Stimulated activated CD4-positive, alpha-beta T cell treated with anti-CD3 and anti-CD28 coated beads, Interleukin-4, amount 100 ng/mL, for 24 hours (primary cell): Measurements from ENCODE around the gene ANKRD63.

Experiments
- DNase-seq: peaks from one replicate; pipeline ENCODE4 v3.0.0-alpha.2; 2020

Gene ANKRD63

DNA sequence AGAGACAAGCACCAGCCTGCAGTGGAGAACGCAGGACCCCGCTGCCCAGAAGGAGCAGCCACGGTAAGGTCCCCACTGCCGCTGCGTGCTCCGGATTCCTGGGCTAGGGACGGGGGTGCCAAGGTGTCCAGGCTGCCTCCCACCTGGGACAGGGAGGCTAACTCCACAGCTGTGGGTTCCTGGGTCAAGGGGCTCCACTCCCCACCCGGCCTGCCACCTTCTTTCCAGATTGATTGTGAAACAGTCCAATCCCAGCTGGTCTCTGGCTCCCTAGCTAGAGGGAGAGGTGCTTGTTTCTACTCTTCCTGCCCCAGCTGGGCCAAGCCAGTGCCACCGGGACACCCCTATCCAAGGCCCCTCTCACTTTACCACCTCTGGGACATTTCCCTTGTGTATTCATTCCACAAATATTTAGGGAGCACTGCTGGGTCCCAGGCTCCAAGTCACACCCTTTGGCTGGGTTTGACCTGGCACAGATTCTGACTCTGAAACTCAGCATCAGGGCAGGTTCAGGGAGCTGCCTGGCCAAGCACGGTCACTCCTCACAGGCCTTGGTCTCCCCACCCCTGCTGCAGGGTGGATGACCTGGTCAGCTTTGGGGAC lies 42.1 kb downstream of the ANKRD63 start:
- no peak for DNase-seq

DNA sequence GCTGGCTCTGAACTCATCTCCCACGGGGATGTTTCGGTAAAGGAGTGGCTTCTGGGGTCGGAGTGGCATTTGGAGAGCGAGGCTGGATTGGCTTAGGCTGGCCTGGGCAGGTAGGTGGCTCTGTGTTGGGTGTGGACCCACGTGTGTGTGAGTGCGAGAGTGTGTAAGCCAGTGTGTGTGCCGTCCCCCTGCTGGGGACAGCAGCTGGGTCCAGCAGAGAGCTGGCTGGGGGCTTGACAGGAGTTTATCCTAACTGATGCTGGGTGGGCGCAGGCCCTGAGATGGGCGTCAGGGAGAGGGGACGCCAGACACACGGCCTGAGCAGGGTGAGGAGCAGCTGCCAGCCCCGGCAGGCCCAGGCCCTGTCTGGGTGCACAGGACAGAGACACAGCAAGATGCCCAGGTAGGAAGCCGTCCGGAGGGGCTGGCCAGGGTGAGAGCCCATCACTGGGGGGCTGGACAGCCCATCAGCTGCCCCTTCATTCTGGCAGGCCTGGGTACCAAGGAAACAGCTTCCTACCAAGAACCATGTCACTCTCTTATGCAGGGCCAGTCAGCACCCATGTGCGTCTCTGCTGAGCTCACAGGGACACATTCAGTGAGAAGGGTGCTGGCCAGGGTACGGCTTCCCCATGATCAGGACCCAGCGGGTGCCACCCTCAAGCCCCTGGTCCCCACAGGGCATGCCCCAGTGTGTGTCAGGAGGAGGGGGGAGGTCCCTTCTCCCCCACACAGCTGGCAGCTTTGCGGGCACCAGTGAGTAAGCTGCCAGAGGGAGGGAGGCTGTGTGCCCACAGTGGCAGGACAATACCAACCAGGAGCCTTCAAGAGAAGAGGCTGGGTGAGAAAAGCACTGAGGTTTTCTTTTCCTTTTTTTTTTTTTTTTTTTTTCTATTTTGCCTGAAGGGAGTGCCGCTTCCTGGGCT lies 42.9 kb downstream of the ANKRD63 start:
- DNase-seq, result no peak

DNA sequence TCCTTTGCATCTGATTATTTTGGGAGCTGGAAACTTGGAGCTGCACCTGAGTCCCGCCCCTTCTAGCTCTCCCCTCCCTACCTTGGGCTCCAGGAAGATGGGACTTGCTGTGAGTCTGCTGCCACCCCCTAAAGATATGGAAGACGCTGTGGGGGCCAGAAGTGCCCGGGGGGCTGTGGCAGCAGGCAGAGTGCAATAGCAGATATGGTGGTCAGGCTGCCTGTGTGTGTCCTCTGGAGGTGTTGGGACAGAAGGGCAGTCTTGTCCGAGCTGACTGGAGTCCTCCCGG lies 43.5 kb downstream of the ANKRD63 start:
- no peak for DNase-seq

DNA sequence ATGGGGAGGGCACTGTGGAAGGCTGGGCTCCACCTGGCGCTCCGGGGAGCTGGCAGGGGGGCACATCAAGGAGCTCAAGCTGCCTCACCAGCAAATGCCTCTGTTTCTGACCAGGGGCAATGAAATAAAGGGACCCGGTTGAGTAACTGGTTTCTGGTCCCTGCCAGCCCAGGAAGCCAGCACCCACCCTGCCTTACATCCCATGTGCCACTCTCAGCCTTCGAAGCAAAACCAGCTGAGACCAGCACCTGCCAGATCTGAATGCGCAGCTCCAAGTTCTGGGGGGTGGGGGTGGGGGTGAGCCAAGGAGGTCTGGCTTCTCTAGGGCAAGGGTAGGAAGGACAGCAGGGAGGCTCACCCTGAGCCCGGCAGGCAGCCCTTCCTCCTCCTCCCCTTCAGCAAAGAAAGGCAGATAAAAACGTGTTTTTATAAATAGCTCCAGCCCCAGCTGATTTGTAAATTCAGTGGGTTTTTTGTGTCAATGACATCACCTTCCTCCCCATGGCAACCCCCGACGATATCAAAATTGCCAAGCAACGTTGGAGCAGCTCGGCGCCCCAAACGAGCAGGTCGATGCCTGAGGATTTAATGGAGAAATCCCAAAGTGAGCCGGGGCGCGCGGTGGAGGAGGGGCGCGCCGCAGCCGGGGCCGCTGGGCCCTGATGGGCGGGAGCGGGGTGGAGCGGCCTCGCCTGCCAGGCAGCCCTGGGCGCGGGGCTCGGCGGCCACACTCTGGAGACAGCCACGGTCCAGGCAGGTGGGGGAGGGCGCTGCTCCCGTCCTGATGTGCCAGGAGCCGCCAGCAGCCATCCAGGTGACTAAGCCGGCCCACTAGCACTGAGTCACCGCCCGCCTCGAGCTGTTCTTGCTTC lies 44.1 kb downstream of the ANKRD63 start, which contains the start of gene PAK6:
TSS of gene PAK6 (plus strand) at position 532 of the 872 bp plus-strand sequence. CDS start 25,723 bp downstream, outside the sequence.
- DNase-seq, result peak; percentile 45

- no peak for DNase-seq
These were observed 47.5 kb downstream of the ANKRD63 start for GRCh38 chr15:40235201-40235885.

GRCh38 chr15:40234783-40235182 lies 48.1 kb downstream of the ANKRD63 start:
- DNase-seq, result no peak

- DNase-seq, result no peak
These were observed 48.9 kb downstream of the ANKRD63 start for GRCh38 chr15:40233727-40234577.

DNA sequence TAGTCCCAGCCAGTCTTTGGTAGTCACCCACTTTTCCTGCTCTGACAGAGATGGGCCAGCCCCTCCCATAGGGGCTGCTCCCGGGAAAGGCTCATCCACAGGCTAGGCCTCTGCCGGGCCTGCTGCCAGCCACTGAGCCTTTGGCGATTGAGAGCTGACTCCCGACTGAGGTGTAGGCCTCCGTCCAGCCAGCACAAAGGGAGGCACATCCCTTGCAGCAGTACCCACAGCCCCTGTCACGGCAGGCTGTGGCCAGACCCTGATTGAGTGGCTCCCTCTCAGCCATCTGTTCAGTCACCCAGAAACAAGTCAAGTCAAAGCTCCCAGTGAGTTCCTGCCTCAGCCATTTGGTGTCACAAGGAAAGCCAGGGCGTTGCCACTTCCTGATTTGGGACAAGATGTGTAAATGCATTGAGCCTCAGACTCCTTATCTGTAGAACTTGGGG lies 50.2 kb downstream of the ANKRD63 start:
- no peak for DNase-seq
